Iris pigment epithelial cell (primary cell): ENCODE results near the gene SRGAP2C.
A peak's percentile ranks its signal among the peaks of the same experiment; 100 is the strongest.
"Not testable (repeated sequence)": the region's sequence is repeated elsewhere in the genome, so short reads cannot be mapped to it uniquely, and the experiment has no call there.

Experiments
- DNase-seq: peaks from one replicate; pipeline ENCODE4 v3.0.0-alpha.2; 2011; ENCODE audit warnings: low read depth

The SRGAP2C gene

DNA sequence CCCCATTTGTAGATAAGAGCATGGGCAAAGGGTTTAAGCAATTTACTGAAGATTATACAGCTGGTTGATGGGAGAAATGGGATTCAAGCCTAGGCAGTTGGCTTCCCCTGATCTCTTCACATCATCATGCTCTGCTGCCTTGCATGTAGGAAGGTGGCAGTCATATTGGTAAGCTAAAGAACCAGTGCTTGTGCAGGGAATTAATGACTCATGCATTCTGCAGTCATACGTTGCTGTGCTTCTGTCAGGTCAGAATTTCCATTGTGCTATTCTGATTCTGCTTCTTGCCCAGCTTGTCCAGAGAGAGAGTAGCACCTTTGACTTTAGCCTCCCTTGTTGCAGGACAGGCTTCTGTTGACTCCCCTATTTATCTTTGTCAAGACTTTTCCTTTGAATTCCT, 153.2 kb downstream of the SRGAP2C start:
- DNase-seq, result not testable (repeated sequence)

DNA sequence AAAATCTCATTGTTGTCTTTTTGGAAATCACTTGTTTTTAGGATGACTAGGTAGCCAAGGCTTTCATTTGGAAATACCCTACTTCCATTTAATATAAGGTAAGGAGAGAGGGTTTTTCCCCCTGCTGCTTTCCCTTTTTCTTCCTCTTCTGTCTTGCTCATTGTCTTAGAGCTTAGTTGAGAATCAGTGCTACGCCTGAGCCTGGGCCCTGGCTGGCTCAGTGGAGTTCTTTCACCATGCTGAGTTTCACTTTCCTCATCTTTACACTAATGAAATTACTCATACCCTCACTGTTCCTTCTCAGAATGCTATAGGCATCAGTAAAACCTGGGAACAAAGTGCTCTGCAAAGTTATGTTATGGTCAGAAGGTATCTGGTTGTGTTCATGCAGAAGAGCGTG, 154.8 kb downstream of the SRGAP2C start:
- not testable (repeated sequence) for DNase-seq

DNA sequence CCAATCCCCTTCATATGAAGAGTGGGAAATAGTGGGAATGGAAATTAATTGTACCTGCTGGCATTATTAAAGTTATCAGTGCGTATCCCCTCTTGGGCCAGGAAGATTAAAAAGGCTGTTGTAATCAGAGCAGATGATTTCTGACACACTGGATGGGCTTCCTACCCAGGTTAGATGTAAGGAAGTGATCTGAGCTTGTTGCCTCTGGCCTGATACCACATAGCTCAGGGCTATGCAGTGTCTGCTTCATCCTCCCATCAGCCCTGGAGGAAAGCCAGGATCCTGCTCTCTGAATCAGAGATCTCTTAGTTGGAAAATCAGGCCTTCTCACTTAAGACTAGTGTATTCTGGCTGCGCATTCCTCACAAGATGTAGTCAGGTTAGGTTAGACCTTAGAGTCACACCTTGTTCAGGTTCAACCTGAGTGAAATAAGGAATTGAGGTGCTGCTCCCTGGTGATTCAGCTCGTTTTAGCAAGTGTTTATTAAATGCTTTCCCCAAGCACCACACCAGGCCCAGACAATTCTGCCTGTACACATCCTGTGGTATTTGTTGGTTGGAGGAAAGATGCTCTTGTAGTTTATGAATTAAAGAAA, 158.6 kb downstream of the SRGAP2C start:
- peak; percentile 82 for DNase-seq

DNA sequence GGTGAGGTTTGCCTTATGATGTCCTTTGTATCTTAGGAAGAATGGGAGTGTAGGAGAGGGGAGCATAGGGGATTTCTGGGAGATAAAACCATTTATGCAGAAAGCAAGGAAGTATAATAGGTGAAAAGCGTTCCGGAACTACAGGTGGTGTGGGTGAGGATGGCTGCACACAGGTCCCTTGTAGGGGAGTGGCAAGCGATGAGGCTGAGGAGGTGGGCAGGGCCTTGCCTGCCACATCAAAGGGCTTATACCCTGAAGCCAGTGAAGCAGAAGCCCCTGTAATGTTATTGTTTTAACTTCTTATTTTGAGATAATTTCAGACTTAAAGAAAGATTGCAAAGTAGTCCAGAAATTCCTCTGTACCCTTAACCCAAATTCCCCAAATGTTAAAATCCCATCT, 159.6 kb downstream of the SRGAP2C start:
- DNase-seq, result not testable (repeated sequence)

DNA sequence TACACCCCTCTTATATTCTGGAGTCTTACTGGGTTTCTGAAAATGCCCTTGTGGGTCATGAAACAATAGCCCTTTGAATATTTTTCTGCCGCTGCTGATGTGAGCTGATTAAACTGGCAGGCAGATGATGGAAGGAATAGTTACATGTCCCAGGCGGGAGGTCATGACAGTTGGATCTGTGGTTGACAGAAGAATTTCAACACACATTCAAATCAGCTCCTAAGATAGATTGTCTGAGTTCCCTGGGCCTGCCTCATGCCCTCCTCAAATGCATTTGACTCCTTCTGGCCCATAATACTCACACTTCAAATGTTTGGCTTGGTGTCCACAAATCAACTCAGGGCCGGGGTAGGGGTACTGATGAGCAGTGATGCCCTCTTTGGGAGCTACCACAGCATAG, 161.9 kb downstream of the SRGAP2C start:
- not testable (repeated sequence) for DNase-seq

DNA sequence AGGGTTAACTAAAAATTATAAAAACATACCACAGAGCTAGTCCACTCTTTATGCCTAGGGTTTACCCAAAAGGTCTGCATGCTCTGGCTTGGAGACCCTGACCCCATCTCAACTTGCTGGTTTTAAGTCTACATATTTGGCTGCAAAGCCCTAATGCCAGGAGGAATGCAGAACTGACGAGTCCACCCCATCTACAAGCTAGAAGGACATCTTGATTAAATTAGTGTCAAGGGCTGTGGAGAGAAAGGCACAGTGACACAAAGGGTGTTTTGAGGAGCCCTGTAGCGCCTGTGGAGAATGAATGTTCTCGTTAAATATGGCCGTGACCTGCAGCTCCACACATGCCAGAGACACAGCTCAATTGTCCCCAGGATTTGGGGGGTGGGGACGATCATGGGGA, 162.7 kb downstream of the SRGAP2C start:
- peak; percentile 1 for DNase-seq

DNA sequence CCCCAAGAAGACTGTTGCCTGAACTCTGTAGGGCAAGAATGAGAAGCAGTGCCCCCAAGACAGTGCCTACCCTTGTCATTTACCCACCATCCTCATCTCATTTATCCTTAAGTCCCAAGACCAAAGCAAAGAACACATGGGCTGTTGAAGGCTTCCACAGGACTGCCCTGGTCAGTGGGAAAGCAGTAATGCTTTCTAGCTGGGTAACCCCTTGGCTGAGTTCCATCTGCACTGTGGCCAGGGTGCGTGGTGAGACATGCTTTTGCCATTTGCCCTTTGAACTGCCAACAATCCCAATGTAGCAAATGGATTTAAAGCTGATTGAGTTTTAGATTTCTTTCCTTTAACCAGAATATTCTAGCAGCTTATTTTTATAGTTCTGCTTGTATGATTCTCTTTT, 163.3 kb downstream of the SRGAP2C start:
- DNase-seq, result not testable (repeated sequence)

DNA sequence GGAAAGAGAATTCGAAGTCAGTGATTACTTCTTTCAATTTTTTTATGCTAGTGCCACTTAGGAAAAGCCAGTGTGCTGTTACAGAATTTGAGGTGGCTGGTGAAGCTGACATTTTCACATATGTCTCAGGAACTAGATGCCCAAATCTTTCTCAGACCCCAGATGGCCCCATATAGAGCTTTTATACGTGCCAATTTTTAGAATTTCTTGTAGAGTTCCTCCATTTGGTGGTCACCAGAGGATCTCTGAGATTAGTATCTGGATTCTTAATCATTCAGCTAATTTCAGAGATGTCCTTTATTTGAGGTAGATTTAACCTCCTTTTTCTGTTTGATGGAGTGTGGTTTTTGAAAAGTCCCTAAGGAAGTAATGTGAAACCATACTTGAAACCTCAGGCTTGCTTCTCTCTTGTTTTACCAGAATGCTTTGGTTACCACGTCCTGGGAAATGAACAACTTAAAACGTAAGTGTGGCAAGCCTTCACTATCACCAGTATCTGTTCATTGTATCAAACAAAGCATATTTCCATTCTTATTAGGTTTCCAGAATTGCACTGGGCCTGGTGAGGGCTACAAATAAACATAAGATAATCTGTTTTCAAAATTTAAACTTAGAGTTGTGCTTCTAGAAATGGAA, 164.7 kb downstream of the SRGAP2C start:
- not testable (repeated sequence) for DNase-seq

DNA sequence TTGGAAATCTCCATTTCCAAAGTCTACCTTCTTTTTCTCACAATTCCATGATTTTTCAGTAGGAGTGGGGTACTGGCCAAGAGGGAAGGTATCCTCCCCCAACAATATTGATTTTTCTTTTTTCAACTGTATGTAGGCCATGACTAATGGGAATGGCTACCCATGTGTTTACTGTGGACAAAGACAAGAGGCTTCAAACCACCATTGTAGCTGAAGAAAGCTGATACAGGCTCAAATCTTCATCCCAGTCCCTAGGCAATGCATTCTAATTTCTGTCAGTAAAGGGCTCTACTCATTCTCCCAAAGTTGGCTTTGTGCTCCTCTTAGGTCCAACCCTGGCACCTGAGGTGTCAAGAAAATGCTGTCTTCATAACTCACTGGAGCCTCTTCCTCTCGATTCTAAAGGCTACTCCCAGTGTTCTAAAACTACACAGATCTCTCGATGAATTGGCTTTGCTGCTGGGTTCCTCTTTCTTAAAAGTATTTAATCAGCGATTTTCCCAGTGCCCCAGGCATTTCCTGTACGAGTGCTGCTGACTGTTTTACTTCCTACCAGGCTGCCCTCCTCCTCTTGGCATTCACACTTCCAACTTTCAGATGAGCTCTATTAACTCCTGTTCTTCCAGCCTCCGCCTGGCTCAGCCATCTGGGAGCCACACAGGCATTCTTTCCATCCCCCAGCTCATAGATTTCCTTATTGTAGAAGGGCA, 171.1 kb downstream of the SRGAP2C start:
- DNase-seq, result not testable (repeated sequence)

DNA sequence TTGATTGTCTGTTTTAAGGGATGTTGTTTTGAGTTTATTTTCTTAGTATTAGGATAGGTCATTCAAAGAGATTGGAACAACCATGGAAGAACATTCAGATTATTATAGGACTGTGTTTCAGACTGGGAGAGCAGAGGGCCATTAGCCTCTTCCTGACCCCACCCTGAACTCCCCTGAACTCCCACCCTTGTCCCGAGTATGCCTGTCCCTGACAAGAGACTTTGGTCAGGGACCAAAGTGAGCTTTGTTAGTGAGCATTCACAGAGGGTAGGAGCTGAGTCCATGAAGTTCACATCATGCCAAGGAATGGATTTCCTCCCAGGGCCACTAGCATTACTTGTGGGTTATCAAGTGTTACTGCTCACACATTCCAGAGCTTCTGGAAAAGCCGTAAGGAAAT, 172.0 kb downstream of the SRGAP2C start:
- not testable (repeated sequence) for DNase-seq

DNA sequence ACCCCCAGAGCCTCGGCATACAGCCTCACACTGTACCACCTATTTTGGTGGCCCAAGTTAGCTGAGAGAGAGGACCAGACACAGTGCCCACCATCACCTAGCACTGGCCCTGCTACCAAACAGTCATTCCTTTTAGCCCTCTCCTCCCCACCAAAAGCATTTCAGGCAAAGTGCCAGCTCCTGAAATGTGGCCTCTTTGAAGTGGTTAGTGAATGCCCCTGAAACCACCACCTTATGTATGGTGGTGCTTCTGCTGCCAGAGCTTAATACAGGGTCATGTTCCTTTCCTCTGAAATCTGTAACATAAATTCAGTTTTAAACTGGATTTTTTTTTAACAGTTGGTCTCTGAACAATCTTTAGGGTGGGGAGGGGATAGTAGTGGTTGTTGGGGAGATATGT, 175.8 kb downstream of the SRGAP2C start:
- not testable (repeated sequence) for DNase-seq

DNA sequence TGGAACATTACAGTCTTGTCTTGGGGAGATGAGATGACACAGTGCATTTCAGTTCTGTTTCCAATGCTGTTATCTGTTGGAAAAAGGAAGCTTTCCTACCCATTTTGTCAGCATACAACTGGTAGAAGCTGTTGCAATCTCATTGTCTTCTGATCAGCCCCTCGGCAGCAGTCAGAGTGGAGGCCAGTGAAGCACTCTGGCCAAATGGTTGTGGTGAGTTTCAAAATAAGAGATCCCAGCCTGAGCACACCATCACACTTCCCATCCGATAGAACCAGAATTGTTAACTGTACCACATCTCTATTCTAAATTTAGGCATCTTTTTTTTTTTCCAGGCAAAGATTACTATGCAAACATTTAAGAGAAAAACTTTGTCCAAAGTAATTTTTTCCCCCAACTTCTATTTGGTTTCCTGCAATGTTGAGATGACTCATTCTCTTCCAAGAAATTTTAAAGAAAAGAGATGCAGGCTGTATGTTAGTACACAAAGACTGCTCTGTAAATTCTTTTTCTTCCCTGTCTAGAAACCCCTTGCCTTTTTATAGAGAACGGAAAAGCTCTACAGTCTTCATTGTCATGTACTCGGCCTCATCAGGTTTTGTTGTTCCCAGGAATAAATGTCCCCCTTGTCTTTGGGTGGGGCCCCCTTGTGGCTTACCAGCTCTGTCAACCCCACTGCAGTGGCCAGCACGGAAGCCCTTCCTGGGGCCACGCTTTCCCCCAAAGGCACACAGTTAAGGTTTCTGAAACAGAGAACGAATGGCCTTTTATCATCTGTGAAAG, 176.9 kb downstream of the SRGAP2C start:
- DNase-seq, result not testable (repeated sequence)

DNA sequence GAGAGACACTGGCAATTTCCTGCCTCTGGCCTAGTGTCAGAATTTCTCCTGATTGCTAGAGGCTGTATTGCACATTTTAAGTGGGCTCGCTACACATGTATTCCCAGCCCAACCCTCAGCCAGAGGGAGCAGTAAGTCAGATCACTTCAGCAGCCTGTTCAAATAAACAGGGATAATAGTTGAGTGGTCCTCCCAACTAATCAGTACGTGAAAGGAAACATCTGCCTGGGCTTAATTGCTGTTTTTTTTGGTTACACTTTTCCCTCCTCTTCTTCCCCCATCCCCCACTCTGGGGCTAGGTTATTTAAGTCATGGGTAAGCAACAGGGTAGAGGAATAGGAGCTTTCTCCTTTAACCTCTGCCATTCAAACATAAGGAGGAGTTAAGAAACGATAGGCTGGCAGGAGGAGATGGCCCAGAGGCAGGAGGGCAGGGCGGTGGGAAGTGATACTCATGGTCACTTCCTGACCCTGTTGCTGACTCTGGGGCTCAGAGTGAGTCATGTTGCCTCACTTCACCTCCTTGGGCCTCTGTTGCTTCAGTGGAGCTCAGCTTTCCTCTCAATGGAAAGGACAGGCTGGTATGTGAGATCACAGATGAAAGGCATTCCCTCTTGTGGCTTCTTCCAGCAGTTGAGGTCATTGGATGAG, 177.6 kb downstream of the SRGAP2C start:
- DNase-seq, result not testable (repeated sequence)

DNA sequence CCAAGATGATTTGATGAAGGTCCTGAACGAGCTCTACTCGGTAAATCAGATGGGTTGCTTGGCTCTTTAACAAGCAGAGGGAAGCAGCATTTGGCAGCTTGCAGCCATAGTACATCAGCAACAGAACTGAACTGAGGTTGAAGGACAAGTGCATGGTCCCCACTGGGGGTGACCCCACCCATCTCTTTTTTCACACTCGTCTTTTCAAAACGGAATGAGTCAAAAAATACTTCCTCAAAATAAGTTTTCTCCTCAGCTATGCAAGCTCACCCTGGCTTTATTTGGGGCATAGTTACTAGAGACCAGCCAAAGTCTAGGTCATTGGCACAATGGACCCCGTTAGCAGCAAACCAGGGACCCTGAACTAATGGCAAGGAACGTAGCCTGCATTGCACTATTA, 180.5 kb downstream of the SRGAP2C start:
- not testable (repeated sequence) for DNase-seq

DNA sequence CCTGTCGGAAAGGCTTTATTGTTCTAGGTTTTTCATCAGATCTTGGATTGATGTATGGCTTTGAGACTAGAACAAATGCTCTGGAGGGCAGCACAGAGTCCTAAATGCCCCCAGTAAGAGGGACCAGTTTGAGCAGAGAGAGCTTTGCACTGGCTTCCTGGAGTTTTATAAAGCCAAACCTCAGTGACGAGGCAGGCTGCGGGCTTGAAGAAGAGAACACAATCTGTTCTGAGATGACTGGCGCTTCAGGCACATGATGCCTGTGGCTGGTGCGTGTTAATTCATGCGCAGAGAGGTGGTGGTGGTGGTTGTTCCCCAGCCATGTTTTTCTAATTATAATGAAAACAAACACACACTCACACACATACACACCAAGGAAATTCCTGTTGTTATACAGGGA, 180.9 kb downstream of the SRGAP2C start:
- not testable (repeated sequence) for DNase-seq

DNA sequence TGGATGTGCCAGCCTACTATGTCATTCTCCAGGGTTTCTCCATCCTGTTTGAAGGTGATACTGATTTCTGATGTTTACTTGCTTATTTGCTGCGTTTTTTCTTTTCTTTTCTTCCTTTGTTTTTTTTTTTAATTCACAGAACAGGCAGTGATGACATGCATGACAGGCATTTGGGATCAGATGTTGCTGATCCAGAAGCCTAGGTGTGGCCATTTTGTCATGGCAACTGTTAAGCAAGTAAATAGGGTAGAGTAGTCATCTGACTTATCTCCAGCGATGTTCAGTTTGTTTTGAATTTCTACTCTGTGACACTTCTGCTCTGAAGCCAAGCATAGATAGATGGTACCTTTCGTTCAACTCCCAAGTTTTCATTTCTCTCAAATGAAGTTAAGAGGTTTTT, 181.4 kb downstream of the SRGAP2C start:
- DNase-seq, result not testable (repeated sequence)

DNA sequence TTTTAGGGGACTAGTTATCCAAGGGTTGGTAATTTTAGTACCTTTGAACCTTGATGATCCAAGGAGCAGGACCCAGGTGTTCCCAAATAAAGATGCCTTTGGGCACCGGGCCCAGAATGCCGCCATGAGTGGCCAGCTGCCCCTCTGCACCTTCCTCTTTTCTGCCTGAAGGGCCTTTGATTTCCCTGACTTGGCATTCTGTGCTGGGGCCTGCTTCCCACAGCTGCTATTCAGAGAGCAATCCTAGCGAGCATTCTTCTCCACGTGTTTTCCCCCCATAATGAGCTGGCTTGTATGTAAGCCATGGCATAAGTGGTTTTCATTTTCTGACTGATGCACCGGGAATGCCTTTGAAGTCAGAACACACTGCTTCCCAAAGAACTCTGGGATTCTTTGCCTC, 184.1 kb downstream of the SRGAP2C start:
- not testable (repeated sequence) for DNase-seq

DNA sequence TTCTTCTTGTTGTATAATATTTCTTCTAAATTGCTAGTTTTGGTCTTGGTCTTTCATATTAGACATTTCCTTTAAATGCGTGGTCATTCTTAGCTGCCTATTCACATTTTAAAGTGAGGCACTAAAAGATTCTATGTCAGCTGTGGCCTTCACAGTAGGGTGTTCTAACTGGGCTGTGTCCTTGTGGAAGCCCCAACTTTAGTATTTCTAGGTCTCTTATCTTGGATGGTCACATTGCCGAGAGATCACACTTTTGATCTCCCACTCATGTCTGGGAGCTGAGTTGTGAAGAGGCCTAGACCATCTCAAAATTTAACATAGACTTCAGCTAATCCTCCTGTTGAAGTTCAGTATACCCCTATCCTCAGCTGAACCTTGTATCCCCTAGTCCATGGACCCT, 185.2 kb downstream of the SRGAP2C start:
- not testable (repeated sequence) for DNase-seq

DNA sequence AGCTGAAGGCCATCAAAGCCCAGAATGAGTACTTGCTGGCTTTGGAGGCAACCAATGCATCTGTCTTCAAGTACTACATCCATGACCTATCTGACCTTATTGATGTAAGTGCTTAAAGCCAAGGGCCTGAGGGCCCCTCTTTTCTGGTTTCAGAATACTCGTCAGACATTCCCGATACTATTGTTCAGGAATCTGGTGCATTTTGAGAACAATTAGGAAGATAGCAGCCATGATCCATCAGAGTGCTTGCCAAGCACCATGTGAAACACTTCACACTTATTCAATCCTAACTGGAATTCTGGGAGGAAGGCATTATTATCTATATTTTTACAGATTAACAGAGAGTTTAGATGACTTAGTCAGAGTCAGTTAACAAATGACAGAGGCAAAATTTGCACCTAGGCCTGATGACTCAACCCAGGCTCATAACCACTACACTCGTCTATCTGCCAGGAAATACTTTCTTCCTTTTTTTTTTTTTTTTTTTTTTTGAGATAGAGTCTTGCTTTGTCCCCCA, 190.1 kb downstream of the SRGAP2C start:
- DNase-seq, result peak; percentile 7

DNA sequence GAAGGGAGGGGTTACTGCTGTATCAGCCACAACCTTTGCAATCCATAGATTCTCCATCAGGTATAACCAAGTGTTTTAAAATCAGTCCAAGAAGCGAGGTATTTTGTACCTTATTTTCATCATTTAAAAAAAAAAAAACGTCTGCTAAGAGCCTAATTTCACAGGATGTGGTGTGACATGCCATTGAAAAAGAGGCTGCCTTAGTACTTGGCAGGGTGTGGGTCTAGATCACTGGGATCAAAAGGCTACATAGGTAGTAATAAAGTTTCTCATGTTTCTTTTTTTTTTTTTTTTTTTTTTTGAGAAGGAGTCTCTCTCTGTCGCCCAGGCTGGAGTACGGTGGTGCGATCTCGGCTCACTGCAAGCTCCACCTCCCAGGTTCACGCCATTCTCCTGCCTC, 192.2 kb downstream of the SRGAP2C start:
- not testable (repeated sequence) for DNase-seq

DNA sequence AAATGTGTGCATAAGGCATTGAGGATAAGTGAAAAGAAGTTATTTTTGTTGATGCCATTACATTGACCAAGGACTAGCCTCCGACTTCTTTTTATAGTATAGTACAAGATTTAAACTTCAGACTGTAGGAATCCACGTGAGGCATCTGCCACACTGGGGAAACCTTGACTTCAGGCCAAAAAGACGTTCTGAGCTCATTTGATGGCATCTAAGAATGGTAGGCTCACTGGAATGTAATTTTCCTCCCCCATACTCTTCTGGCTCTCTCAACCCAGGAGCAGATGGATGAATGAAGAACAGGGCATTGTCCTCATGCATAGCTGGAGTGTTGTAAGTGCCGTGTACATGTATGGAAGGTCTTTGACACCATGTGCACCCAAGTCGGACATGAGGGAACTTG, 194.0 kb downstream of the SRGAP2C start:
- DNase-seq, result not testable (repeated sequence)

DNA sequence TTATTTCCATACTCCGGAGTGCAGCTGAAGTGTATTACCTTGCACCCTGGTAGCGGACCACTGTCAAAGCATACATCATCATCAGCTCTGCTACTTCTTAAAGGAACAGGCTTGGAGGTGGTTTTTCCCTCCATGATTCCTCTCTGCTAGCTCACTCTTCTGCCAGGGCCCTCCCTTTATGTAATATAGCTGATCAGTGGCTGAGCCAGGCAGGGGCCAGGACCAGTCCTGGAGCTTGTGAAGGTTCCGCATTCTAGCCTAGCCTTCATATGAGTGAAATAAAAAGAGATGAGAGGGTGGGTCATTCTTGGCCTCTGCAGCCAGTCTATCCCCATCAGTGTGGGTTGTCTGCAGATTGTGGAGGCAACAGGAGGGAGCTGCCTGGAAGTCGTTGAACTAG, 200.0 kb downstream of the SRGAP2C start:
- not testable (repeated sequence) for DNase-seq
